HG03460 (cell line): ENCODE data around the gene CAPN13.
"Not testable (repeated sequence)": the region's sequence is repeated elsewhere in the genome, so short reads cannot be mapped to it uniquely, and the experiment has no call there.

Experiments used
- ATAC-seq: cut with Tn5 transposase; IDR thresholded peaks from one replicate; pipeline ENCODE4 v1.9.1; 2021; ENCODE audit not compliant: unreplicated experiment

CAPN13 gene

GRCh38 chr2:30706534-30707303, 100.5 kb downstream of the CAPN13 start:
- ATAC-seq = no peak

- no peak for ATAC-seq
These were observed 101.3 kb downstream of the CAPN13 start for GRCh38 chr2:30705711-30706533.

GRCh38 chr2:30705056-30705455, 102.2 kb downstream of the CAPN13 start:
- ATAC-seq = no peak

- no peak for ATAC-seq
These were observed 102.8 kb downstream of the CAPN13 start for GRCh38 chr2:30704309-30705020.

- ATAC-seq = no peak
These were observed 104.6 kb downstream of the CAPN13 start for GRCh38 chr2:30702694-30703093.

GRCh38 chr2:30701782-30702181, 105.5 kb downstream of the CAPN13 start:
- ATAC-seq = no peak

- not testable (repeated sequence) for ATAC-seq
These were observed 109.8 kb downstream of the CAPN13 start for GRCh38 chr2:30697242-30698103.

GRCh38 chr2:30695749-30696148, 111.5 kb downstream of the CAPN13 start:
- no peak for ATAC-seq

GRCh38 chr2:30694286-30695055, 112.8 kb downstream of the CAPN13 start:
- ATAC-seq = no peak

GRCh38 chr2:30693821-30694281, 113.4 kb downstream of the CAPN13 start:
- no peak for ATAC-seq

- no peak for ATAC-seq
These were observed 114.4 kb downstream of the CAPN13 start for GRCh38 chr2:30692829-30693275.

GRCh38 chr2:30691948-30692828, 115.1 kb downstream of the CAPN13 start:
- no peak for ATAC-seq

- ATAC-seq = no peak
These were observed 115.9 kb downstream of the CAPN13 start for GRCh38 chr2:30691091-30691947.

- no peak for ATAC-seq
These were observed 117.1 kb downstream of the CAPN13 start for GRCh38 chr2:30690126-30690561.

- ATAC-seq = no peak
These were observed 117.6 kb downstream of the CAPN13 start for GRCh38 chr2:30689496-30690125.

GRCh38 chr2:30688956-30689401, 118.3 kb downstream of the CAPN13 start:
- no peak for ATAC-seq

GRCh38 chr2:30686669-30687068, 120.6 kb downstream of the CAPN13 start:
- ATAC-seq = no peak
